ENCODE results near the gene GNAQ. TPM values are rescaled to one million over a fixed set of nuclear protein-coding genes. Genes with fewer than 3 reads are reported as not detected.

GNAQ gene
- total and polyA plus RNA-seq, 2 donors: 42.2 to 78.5 TPM

DNA sequence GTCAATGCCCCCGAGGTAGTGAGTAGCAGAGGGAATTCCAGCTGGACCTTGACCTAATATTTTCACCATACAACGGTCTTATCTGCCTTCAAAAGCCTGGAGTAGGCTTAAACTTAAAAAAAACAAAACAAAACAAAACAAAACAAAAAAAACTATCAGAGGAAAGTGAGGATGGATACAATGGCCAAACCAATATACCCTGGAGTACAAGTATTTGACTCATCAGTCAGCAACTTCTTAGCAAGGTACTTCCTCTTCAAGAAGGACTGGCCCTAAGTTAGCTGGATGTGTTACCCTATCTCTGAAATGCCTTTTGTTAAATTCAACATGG lies 222.9 kb downstream of the GNAQ start:
- H3K27ac ChIP-seq (ENCODE audit: low read depth): no peak overlapping the region
- WGBS: 70% methylated on average over 2 of the region's 2 CpGs
- H3K36me3 ChIP-seq (ENCODE audit: insufficient read depth): no peaks in the 10 kb centered on the region
- no peak overlapping the region for H3K4me3 ChIP-seq (ENCODE audit: low read depth, low read length)
- peaks cover 3% of the 10 kb centered on the region for H3K4me1 ChIP-seq (ENCODE audit: insufficient read depth)
- DNase-seq (ENCODE audit: extremely low spot score): no peak

DNA sequence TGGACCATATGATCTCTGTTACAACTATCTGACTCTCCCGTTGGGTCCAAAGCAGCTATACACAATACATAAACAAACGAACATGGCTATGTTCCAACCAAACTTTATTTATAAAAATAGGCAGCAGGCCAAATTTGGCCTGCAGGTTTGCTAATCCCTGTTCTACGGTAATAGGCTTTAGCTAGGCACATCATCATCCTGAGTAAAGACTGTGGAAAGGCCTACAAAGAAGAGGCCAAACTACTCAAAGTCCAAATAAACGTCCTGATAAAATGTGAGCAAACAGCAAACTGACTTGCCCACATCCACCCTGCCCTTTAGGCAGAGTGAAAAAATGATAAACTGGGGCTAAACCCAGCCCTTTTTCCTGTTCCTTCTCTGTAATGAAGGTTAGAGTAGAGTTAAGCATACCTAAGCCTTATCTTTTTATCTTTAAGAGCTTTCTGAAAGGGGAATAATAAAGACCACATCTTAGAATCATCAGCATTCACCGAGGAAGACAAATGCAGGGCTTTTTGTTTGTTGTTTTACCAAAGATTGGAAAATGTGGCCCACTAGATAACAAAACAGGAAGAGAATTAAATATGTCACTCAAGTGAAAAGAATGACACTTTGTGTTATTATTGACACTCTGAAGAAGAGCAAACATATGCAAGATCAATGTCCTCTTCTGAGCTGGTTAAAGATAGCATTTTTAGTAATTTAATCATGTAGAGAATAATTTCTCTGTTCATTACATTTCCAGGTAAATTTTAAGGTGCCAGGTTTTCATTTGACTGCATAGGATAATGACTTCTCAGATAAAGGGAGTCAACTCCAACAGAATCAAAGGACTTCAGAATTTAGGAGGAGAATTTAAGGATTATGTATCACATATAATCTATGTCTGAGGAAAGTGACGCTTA lies 223.5 kb downstream of the GNAQ start:
- H3K36me3 ChIP-seq (ENCODE audit: insufficient read depth): no peaks in the 10 kb centered on the region
- no peak overlapping the region for H3K27ac ChIP-seq (ENCODE audit: low read depth)
- 43% methylated on average over 6 of the region's 6 CpGs for WGBS
- H3K4me3 ChIP-seq (ENCODE audit: low read depth, low read length): no peak overlapping the region
- no peak for DNase-seq (ENCODE audit: extremely low spot score)
- H3K4me1 ChIP-seq (ENCODE audit: insufficient read depth): peaks cover 3% of the 10 kb centered on the region

DNA sequence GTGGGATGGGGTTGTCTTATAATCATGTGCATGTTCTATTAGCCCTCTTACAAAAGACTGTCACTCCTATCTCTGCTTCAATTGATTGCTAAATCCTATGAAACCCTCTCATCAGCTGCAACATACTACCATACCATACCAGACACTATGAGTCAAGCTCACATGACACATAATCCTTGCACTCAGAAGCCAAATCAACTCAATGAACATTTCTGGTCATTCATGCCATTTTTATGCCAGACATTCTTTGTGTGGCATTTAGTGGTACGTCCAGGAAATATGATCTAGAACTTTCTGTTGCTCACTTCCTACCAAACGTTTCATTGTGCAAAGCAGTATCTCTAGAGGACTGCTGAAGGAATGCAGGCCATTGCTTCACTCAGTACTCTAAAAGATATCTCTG lies 224.3 kb downstream of the GNAQ start:
- no peak overlapping the region for H3K4me3 ChIP-seq (ENCODE audit: low read depth, low read length)
- H3K27ac ChIP-seq (ENCODE audit: low read depth): no peak overlapping the region
- peaks cover 3% of the 10 kb centered on the region for H3K4me1 ChIP-seq (ENCODE audit: insufficient read depth)
- DNase-seq (ENCODE audit: extremely low spot score): no peak
- 36% methylated on average over 2 of the region's 2 CpGs for WGBS
- H3K36me3 ChIP-seq (ENCODE audit: insufficient read depth): no peaks in the 10 kb centered on the region

DNA sequence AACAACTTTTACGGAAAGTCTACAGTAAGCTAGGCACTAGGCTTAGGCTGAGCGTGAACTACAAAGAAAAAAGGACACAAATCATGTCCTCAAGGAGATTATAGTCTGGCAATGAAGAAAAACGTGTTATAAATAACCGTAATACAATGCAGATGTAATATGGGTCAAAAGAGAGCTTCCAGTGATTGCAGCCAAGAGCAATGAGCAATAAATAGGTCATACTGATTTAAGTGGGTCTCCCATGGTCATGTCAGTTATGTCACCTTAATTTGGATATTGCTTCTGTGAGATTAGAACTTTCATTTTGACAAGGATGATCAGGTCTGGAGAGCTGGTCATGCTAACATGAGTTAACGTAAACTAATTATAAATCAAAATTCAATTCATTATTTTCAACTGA lies 224.9 kb downstream of the GNAQ start:
- WGBS: 82% methylated on average over 5 of the region's 5 CpGs
- H3K36me3 ChIP-seq (ENCODE audit: insufficient read depth): no peaks in the 10 kb centered on the region
- H3K27ac ChIP-seq (ENCODE audit: low read depth): no peak overlapping the region
- H3K4me3 ChIP-seq (ENCODE audit: low read depth, low read length): no peak overlapping the region
- peaks cover 3% of the 10 kb centered on the region for H3K4me1 ChIP-seq (ENCODE audit: insufficient read depth)
- DNase-seq (ENCODE audit: extremely low spot score): no peak

DNA sequence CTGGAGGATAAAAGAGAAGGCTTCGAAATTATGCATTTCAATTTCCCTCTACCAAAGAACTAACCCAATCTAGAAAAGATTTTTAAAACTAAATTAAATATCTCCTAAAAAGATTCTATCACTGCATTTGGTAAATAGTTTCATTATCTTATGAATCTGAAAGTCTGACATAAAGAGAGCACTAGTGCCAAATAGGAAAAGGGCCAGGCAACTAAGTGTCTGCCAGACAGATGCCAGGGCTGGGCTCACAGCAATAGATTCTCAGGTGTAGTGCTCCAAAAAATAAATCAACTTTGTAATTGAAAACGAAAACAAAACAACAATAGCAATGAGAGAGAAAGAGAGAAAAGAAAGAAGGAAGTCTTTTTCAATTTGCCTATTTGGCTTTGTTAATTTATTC lies 225.8 kb downstream of the GNAQ start:
- 89% methylated on average over 2 of the region's 2 CpGs for WGBS
- no peak overlapping the region for H3K4me3 ChIP-seq (ENCODE audit: low read depth, low read length)
- H3K36me3 ChIP-seq (ENCODE audit: insufficient read depth): peaks cover 2% of the 10 kb centered on the region
- peaks cover 3% of the 10 kb centered on the region for H3K4me1 ChIP-seq (ENCODE audit: insufficient read depth)
- no peak overlapping the region for H3K27ac ChIP-seq (ENCODE audit: low read depth)
- DNase-seq (ENCODE audit: extremely low spot score): no peak

DNA sequence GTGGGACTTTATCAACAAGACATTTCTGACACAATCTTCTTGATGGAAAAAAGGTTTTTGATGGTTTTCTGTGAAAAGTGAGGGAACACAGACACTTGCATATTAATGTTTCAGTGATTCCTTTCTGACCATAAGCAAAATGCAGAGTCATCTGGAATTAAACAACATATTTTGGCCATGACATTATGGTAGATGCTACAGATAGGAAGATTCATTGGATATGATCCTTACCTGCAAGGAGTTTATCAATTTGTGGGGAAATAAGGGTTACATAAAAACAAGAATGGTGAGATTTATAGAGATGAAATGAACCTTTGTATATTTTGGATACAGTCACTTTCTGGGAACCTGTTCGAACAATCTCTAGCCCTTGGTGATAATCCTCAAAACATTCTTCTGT lies 228.2 kb downstream of the GNAQ start:
- Histone ChIP-seq H3K4me3 (ENCODE audit: low read depth, low read length) (no peak overlapping the region), H3K36me3 (ENCODE audit: insufficient read depth) (peaks cover 2% of the 10 kb centered on the region), H3K27ac (ENCODE audit: low read depth) (no peak overlapping the region), H3K4me1 (ENCODE audit: insufficient read depth) (peaks cover 3% of the 10 kb centered on the region)
- DNase-seq (ENCODE audit: extremely low spot score): no peak
- WGBS: 74% methylated on average over 1 of the region's 1 CpG

DNA sequence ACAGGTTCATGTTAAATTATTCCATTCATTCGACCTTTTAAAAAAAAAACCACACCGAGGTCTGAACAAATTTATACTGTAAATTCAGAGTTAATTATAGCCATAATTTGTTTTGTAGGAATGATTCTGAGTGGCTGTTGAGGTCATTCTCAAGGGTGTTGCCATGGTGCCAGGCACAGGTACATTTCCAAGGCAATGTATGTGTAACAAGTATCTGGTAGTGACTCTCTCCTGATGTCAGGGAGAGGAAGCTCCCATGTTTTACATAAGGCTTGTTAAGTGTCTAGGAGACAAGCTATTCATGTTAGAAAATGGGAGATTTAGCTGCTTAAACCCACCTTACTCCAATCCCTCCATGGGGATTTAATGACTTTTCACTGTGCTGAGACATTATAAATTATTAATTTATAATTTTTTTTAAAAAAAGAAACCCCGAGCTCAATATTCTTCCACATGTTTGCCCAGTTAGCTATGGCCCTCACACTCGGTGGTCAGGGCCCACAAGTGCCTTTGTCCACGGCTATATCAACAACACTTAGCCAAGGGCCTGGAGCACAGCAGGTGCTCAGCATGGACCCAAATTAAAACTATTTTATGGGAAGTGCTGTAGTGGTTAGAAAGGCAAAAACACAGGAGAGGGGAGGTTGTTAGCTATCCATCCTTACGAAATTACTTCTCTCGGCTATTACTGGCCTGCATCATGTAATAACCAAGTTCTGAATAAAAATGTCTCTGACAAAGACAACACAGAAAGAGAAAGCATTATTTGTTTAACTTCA lies 228.9 kb downstream of the GNAQ start:
- WGBS: 93% methylated on average over 7 of the region's 7 CpGs
- no peak overlapping the region for H3K4me3 ChIP-seq (ENCODE audit: low read depth, low read length)
- no peak for DNase-seq (ENCODE audit: extremely low spot score)

DNA sequence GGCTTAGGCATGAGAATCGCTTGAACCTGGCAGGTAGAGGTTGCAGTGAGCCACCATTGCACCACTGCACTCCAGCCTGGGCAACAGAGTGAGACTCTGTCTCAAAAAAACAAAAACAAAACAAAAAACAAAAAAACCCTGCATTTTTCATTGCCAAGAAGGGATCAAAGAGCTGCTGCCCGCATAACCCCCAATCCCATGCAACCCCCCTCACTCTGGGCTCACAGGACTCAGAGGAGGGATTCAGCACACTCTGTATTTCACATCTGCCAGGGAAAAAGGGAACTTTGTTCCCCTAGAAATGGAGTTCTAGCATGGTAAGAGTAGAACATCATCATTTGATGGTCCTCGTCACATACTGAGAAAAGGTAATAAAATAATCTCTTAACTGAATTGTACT lies 229.5 kb downstream of the GNAQ start:
- H3K4me3 ChIP-seq (ENCODE audit: low read depth, low read length): no peak overlapping the region
- peaks cover 2% of the 10 kb centered on the region for H3K36me3 ChIP-seq (ENCODE audit: insufficient read depth)
- 91% methylated on average over 3 of the region's 3 CpGs for WGBS
- H3K4me1 ChIP-seq (ENCODE audit: insufficient read depth): no peaks in the 10 kb centered on the region
- H3K27ac ChIP-seq (ENCODE audit: low read depth): no peak overlapping the region
- DNase-seq (ENCODE audit: extremely low spot score): no peak

More for the DNA sequence above, 228.9 kb downstream of the GNAQ start:
- peaks cover 2% of the 10 kb centered on the region for H3K36me3 ChIP-seq (ENCODE audit: insufficient read depth)
- H3K4me1 ChIP-seq (ENCODE audit: insufficient read depth): peaks cover under 1% of the 10 kb centered on the region
- no peak overlapping the region for H3K27ac ChIP-seq (ENCODE audit: low read depth)

DNA sequence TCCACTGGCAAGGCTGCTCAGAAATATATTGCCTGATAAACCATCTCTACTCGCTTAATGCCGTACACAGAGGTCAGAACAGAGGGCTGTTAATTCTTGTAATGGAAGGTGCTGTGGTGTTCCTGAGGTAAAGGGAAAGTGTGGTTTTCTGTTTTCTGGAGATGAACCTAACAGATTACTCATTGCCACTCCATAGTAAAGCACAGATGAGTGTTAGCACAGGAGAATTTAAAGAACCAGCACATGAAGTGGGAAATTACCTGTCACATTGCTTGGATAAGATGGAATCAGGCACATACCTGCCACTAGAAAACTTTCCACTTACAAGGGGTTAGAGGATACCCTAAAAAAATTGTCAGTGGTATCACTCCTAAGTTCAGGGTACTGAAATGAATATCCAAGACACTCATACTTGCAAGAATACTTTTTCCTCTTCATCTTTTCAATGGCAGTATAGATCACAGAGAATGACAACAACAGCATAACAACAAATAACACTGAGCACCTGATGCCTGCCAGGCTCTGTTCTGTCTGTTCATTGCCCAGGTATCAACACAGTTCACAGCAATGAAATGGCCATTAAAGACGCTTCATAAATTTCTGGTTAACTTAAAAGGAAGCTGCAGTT lies 230.6 kb downstream of the GNAQ start:
- 96% methylated on average over 3 of the region's 3 CpGs for WGBS
- no peak overlapping the region for H3K4me3 ChIP-seq (ENCODE audit: low read depth, low read length)
- H3K36me3 ChIP-seq (ENCODE audit: insufficient read depth): peaks cover 2% of the 10 kb centered on the region
- H3K27ac ChIP-seq (ENCODE audit: low read depth): no peak overlapping the region
- no peak for DNase-seq (ENCODE audit: extremely low spot score)
- no peaks in the 10 kb centered on the region for H3K4me1 ChIP-seq (ENCODE audit: insufficient read depth)

DNA sequence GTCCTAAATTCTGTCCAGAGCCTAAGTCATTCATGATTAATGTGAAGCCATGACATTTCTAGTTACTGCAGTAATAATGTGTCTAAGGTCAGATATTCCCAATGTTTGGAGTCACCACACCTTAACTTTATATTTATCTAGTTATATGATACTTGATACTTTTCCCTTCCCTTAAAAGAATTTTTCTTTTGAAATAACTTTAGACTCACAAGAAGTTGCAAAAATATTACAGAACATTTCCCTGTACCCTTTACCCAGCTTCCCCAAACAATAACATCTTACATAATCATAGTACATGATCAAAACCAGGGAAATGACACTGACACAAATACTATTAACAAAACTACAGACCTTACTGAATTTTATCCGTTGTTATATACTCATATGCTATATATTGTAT lies 233.5 kb downstream of the GNAQ start:
- no peak overlapping the region for H3K4me3 ChIP-seq (ENCODE audit: low read depth, low read length)
- DNase-seq (ENCODE audit: extremely low spot score): no peak
- peaks cover 2% of the 10 kb centered on the region for H3K36me3 ChIP-seq (ENCODE audit: insufficient read depth)
- WGBS: 88% methylated on average over 1 of the region's 1 CpG
- H3K27ac ChIP-seq (ENCODE audit: low read depth): no peak overlapping the region
- no peaks in the 10 kb centered on the region for H3K4me1 ChIP-seq (ENCODE audit: insufficient read depth)

DNA sequence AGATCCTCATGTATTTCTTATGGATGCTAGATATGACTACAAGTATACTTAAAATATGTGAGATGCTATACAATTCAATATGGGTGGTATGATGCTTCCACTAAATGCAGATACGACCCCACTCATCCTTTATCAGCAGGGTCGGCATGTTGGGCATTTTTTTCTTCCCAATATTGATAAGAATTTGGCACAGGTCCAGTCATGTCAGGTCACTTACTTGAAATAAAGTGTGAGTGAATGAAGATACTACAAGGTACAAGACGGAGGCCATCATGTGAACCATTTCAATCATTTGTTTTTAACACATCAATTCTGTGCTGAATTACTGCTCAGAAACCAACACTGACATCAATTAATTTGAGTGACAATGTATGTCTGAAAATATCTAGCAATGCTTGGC lies 236.6 kb downstream of the GNAQ start:
- no peaks in the 10 kb centered on the region for H3K36me3 ChIP-seq (ENCODE audit: insufficient read depth)
- WGBS: 78% methylated on average over 3 of the region's 3 CpGs
- H3K4me1 ChIP-seq (ENCODE audit: insufficient read depth): no peaks in the 10 kb centered on the region
- no peak overlapping the region for H3K27ac ChIP-seq (ENCODE audit: low read depth)
- DNase-seq (ENCODE audit: extremely low spot score): no peak
- no peak overlapping the region for H3K4me3 ChIP-seq (ENCODE audit: low read depth, low read length)

DNA sequence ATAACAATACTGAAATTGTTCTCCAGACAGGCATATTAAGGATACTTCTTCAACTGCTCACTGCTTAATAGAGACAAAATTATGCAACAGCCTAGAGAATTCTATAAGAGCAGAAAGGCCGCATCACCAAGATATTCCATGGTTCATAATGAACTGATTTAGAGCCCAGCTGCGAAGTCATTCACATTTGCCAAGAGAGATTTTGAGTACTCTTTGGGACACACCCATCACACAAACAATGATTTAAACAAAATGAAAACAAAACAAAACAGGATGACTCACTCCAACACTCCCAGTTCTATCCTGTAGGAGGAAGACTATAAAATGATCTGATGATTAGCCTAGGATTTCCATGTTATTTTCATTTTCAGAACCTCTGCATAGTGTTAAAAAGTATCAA lies 237.8 kb downstream of the GNAQ start:
- WGBS: 56% methylated on average over 2 of the region's 2 CpGs
- Histone ChIP-seq H3K4me3 (ENCODE audit: low read depth, low read length) (no peak overlapping the region), H3K36me3 (ENCODE audit: insufficient read depth) (no peaks in the 10 kb centered on the region), H3K4me1 (ENCODE audit: insufficient read depth) (no peaks in the 10 kb centered on the region), H3K27ac (ENCODE audit: low read depth) (no peak overlapping the region)
- no peak for DNase-seq (ENCODE audit: extremely low spot score)

DNA sequence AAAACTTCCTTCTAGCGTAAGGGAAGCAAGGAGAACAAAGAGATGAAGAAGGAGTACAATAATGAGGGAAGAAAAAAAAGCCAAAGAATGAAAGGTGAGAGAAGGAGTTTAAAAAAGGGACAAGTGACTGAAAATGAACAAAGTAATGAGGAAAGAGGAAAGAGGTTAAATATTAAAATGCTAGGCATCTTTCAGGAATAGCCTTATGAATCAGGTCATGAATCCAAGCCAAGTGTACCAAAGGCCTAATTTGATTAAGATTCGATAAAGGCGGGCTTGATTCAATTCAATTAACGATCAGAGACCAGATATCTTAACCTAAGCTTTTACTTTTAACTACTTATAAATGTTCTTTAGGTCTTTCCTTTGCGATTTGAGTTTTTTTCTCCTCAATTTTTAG lies 241.7 kb downstream of the GNAQ start:
- H3K36me3 ChIP-seq (ENCODE audit: insufficient read depth): no peaks in the 10 kb centered on the region
- no peak overlapping the region for H3K27ac ChIP-seq (ENCODE audit: low read depth)
- no peaks in the 10 kb centered on the region for H3K4me1 ChIP-seq (ENCODE audit: insufficient read depth)
- no peak for DNase-seq (ENCODE audit: extremely low spot score)
- WGBS: 92% methylated on average over 5 of the region's 5 CpGs
- H3K4me3 ChIP-seq (ENCODE audit: low read depth, low read length): no peak overlapping the region

DNA sequence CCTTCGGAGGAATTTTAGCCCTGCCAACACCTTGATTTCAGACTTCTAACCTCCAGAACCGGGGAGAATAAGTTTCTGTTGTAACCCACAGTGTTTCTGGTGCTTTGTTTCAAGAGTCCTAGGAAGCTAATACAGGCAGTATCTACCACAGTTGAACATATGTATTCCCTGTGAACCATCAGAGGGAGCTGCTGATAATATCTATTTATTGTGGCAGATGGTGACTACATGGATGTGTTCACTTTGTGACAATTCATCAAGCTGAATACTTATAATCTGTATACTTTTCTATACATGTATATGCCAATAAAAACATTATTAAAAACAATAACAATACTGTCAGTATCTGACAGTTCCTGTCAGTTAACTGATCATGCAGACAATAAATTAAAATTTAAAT lies 246.3 kb downstream of the GNAQ start:
- DNase-seq (ENCODE audit: extremely low spot score): no peak
- 96% methylated on average over 2 of the region's 2 CpGs for WGBS
- Histone ChIP-seq H3K4me1 (ENCODE audit: insufficient read depth) (no peaks in the 10 kb centered on the region), H3K4me3 (ENCODE audit: low read depth, low read length) (no peak overlapping the region), H3K36me3 (ENCODE audit: insufficient read depth) (no peaks in the 10 kb centered on the region), H3K27ac (ENCODE audit: low read depth) (no peak overlapping the region)
